Effector CD8-positive, alpha-beta T cell (primary cell): ENCODE results near the gene NMRAL1.

Source experiments
- DNase-seq: peaks from one replicate; lab custom pipeline; 2025; lab: John Stamatoyannopoulos, UW

NMRAL1 gene

DNA sequence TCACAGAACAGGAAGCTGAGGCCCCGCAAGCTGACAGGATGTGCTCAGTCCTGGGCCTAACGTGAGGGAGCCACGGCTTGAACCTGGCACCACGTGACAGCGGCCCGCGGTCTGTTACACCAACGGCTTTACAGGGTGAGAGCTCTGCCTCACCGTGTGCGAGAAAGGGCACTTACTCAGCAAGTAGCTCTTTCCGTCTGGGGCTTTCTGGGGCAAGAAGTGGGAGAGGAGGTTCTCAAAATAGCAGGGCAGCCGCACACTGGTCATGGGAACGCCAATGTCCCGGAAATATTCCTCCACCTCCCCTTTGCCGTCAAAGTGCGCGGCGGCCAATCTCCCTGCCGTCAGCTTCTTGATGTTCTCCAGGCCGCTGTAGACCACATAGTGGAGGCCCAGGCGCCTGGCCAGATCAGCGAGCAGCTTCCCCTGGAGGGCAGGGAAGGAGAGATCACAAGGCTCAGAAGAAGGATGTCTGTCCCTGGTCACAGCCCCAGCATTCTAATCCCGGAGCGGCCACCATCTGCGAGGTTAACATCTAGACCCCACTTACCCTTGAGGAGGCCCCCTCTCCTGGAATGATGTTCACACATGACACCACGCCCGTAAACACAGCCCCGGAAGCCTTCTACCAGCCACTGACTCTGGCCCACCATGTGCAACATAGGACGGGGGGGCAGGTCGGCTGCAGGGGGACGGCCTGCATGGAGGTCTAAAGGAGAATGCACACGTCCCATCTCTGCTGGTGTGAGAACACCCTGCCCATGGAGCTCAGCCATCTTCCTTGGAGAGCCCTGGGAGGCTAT is 8.2 kb downstream of the NMRAL1 start:
- DNase-seq, result no peak

- DNase-seq, result no peak
Observed at GRCh38 chr16:4463522-4464163, 10.8 kb downstream of the NMRAL1 start.

DNA sequence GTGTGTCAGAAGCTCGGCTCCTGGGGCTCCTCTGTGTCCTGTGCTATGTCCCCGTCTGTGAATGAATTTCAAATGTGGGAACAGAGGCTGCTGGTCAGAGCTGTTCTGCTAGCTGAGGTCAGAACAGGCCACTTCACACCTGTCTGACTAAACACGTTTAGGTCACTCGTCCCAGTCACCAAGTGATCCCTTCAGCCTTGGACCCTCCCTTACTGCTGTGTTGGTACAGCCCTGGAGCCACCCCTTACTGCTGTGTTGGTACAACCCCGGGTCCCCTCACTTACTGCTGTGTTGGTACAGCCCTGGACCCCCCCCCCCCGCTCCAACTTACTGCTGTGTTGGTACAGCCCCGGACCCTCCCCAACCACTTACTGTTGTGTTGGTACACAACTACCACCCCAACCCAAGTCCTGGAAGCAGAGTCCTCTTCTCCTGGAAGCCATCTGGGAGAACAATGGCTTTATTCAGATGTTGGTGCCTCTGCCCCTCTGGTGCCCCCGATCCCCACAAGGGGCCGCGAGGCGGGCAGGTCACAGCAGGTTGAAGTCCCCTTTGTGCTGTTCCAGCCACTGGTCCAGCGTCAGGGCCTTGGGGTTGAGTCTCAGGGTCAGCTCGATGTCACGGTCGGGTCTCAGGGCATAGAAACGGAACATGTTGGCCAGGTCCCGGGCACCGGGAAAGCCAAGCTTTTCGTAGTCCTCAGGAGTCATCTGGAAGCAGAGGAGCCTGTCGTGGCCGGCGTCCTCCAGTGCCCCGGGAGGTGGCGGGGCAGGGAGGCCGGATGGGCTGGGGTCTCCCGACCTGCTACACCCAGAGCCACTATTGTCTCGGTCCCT is 13.0 kb downstream of the NMRAL1 start:
- DNase-seq, result no peak

- no peak for DNase-seq
Observed at GRCh38 chr16:4460936-4461249, 13.5 kb downstream of the NMRAL1 start.

DNA sequence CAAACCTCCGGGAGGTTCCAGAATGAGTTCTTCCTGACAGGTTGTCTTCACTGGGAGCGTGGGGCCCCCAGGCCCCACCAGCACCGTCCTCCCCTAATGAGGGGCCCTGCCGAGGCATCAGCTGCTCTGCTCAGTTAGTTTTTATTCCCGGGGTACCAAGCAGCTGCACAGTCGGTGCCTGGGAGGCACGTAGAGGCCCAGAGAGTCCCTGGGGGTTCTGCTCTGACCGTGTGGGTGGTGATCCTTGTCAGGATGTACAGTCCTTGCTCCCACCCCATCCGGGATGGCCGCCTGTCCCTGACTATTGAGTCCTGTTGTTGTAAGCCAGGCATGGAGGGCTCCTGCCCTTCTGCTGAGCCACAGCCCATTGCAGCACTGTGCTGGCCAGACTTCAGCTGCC is 18.5 kb downstream of the NMRAL1 start:
- DNase-seq, result no peak

GRCh38 chr16:4455081-4455480 is 19.3 kb downstream of the NMRAL1 start:
- DNase-seq, result no peak

- DNase-seq, result no peak
Observed at GRCh38 chr16:4454623-4455022, 19.8 kb downstream of the NMRAL1 start.

DNA sequence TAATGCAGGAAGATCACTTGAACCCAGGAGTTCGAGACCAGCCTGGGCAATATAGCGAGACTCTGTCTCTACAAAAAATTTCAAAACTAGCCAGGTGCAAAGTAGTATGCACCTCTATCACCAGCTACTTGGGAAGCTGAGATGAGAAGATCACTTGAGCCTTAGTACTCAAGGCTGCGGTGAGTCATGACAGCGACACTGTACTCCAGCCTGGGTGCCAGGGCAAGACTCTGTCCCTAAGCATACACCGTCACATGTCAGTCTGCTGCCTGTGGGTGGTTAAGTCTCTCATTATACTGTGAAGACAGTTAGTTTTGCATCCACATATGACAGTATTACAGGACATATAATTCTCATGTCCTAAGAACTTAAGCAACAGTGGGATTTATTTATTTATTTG is 21.8 kb downstream of the NMRAL1 start:
- no peak for DNase-seq

DNA sequence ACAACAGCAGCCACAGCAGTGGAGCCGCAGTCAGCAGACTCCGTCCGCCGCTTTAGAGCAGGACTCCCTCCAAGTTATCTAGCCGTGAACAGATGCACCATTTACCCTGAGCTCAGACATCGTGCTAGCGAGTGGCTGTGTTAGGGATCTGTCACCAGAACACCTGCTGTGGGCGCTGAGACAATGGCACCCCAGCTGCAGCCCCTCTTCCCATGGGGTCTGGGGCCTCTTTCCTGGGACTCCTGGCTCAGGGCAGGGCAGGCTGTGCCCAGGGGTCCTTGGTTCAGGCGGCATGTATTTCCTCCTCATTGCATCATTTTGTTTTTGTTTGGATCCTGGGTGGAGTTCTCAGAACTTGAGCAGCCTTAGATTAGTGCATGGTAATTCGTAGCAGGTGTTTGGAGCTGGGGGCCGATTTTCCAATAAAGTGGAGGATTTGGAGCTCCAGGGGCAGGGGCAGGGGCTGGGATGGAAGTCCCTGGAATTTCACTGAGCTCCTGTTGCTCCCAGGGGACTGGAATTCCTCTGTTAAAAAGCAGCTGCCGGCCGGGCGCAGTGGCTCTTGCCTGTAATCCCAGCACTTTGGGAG is 23.4 kb downstream of the NMRAL1 start:
- DNase-seq, result no peak

DNA sequence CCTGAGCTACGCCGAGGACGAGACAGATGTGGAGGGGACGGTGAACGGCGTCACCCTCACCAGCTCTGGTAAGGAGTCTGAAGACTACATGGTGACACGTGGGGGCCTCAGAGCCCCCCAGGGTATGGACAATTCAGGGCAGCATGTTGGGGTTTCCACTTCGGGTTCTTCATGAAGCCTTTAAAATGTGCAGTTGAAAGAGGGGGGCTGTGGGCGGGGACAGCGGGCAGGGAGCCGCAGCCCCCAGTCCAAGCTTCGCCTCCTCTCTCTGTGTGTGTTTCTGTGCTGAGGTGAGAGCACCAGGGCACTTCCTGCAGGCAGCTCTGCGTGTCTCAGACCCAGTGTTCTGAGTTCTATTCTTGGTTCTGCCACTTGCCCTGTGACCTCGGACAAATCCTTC is 24.0 kb downstream of the NMRAL1 start:
- no peak for DNase-seq

DNA sequence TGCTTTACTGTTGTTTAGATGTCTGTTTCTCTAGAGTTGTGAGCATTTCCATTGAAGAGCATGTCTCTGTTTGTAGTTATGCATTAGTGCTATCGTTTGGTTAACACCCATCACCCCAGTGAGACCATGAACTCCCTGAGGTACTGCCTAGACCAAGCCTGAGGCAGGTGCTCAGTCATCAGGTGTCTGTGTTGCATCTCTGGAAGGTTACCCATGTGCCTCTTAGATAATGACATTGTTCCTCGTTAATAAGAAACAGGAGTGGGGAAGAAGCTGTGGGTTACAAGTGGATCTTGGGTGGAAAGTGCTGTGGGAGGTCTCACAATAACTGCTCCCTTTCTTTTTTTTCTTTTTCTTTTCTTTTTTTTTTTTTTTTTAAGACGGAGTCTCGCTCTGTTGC is 30.4 kb downstream of the NMRAL1 start:
- DNase-seq, result no peak

DNA sequence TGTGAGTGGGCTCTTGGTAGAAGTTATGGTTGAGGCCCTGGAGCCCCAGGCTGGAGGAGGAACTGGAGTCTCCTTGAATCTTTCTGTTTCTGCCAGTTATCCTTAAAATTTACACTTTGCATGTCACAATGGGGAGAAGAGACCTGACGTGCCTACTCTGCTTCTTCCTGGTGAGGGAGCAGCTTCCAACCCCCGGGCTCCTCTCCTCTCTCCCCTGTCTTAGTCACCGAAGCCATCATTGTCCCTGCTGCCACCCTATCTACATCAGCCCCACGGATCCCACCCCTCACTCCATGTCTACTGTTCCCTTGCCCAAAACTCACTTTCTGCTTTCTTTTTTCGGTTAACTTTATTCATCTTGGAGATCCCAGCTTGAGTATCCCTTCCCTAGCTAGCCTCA is 31.2 kb downstream of the NMRAL1 start:
- no peak for DNase-seq

GRCh38 chr16:4442371-4442770 is 32.1 kb downstream of the NMRAL1 start:
- no peak for DNase-seq

GRCh38 chr16:4437366-4437765 is 37.1 kb downstream of the NMRAL1 start:
- DNase-seq, result no peak

- no peak for DNase-seq
Observed at GRCh38 chr16:4435337-4436067, 38.9 kb downstream of the NMRAL1 start.

GRCh38 chr16:4433914-4434787 is 40.3 kb downstream of the NMRAL1 start:
- DNase-seq, result no peak

DNA sequence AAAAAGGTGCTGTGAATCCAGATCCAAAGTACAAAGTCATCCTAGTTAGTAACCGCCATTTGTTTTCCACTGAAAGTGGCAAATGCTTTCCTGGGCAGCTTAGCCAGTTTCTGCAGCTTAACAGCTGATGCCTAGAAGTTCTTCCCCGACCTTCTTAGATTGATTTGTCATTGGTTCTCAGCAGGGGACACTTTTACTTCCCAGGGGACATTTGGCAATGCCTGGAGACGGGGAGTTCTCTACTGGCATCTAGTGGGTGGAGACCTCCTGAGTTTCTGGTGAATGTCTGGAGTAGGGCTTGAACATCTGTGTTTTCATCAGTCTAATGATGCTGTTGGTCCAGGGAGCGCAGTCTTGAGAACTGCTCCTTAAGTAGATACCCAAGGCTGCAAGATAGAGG is 41.2 kb downstream of the NMRAL1 start:
- no peak for DNase-seq

DNA sequence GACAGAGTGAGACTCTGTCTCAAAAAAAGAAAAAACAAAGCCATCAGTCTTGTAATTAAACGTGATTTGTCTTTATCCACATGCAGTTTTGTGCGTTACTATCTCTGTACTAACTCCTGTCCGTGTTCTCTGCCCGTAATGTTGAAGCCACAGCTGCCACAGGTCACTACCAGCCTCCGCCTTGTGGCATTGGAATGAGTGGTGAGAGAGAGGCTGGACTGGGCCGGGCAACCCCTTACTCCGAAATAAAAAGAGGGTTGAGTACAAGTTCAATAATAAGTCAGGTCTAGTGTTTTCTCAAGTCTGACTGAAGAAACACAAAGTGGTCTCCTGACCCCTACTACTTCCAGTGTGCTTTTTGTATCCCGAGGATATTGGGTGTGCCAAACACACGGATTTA is 43.4 kb downstream of the NMRAL1 start:
- DNase-seq, result no peak

GRCh38 chr16:4428500-4428899 is 45.9 kb downstream of the NMRAL1 start:
- no peak for DNase-seq

DNA sequence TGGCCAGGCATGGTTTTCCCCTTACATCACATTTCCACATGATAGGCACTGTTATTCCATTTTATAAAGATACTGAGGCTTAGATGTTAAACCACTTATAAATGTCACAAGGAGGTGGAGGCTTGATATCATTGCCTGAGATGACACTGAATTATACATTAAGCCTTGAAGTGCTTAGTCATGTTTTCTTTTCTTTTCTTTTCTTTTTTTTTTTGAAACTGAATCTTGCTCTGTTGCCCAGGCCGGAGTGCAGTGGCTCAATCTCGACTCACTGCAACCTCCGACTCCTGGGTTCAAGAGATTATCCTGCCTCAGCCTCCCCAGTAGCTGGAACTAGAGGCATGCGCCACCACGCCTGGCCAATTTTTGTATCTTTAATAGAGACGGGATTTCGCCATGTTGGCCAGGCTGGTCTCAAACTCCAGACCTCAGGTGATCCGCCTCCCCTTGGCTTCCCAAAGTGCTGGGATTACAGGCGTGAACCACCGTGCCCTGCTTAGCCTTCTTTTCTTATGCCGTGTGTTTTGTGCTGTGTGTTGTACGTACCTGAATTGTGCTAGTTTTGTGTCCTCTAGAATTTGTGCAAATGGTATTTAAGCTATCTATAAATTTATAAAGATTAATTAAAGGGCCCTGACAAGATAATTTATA is 47.6 kb downstream of the NMRAL1 start:
- no peak for DNase-seq
